Measurements from ENCODE around the gene CORO7.

Gene CORO7

DNA sequence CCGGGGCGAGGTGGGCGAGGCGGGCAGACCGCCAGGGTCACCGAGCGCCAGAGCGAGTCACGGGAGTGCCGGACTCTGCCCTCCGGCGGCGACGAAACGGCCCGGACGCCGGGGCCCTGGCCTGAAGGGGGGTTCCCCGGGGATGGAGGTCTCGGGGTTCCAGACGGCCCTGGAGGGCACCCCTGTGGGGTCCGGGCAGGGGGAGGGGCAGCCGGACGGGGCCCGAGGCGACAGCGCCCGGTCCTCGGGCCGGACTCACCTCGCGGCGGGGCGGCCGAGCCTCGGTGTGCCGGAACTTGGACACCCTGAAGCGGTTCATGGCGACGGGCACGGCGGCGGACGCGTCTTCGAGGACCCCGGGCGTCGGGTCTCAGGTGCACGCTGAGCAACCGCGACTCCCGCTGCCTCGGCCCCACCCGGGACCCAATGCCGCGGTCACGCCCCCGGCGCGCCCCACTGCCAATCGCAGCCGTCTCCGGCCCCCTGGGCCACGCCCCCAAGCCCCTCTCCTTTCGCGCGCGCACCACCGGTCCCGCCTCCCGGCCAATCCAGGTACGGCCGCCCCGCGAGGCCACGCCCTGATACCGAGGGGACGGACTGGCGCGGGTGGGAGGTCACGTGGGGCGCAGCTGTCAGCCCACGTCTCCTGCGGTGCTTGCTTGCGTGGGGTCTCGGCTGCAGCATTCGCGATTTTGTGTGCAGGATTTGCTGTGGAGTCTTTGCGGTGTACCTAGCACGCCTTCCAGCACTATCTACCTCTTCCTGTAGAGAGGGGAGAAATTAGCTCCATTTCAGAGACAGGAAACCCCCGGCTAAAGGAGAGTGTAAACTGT is at the start of gene CORO7:
TSS of gene CORO7 (minus strand) at position 397 of the 833 bp plus-strand sequence. CDS start at position 319, 78 bp downstream.
- DNase-seq = no peak

DNA sequence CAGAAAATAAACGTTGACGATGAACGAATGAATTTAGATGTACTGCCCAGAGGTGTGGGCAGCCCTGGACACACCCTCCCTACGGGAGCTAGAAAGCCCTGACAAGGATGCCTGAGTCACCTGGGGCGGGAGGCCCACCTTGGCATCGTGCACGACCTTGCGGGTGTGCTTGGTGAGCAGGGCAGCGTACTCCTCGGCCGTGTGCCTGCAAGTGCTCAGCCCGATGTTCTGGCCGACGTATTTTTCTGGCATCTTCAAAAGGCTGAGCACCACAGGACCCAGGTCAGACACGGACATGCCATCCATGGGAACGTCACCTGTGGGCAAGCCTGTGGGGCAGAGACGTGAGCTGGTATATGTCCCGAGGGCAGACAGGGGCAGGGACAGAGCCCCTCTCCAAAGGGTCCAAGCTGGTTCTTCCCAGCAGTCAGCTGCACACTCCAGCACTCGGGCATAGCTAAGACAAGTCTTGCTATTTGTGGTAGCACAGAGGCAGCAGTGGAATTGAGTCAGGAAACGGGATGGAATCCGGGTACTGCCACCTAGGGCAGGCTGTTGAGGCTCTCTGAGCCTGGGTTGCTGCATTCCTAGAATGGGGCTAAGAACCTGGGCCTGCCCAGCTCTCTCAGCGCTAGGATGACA is 47.2 kb upstream of the CORO7 start:
- no peak for DNase-seq

DNA sequence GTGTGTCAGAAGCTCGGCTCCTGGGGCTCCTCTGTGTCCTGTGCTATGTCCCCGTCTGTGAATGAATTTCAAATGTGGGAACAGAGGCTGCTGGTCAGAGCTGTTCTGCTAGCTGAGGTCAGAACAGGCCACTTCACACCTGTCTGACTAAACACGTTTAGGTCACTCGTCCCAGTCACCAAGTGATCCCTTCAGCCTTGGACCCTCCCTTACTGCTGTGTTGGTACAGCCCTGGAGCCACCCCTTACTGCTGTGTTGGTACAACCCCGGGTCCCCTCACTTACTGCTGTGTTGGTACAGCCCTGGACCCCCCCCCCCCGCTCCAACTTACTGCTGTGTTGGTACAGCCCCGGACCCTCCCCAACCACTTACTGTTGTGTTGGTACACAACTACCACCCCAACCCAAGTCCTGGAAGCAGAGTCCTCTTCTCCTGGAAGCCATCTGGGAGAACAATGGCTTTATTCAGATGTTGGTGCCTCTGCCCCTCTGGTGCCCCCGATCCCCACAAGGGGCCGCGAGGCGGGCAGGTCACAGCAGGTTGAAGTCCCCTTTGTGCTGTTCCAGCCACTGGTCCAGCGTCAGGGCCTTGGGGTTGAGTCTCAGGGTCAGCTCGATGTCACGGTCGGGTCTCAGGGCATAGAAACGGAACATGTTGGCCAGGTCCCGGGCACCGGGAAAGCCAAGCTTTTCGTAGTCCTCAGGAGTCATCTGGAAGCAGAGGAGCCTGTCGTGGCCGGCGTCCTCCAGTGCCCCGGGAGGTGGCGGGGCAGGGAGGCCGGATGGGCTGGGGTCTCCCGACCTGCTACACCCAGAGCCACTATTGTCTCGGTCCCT is 45.1 kb upstream of the CORO7 start:
- no peak for DNase-seq

DNA sequence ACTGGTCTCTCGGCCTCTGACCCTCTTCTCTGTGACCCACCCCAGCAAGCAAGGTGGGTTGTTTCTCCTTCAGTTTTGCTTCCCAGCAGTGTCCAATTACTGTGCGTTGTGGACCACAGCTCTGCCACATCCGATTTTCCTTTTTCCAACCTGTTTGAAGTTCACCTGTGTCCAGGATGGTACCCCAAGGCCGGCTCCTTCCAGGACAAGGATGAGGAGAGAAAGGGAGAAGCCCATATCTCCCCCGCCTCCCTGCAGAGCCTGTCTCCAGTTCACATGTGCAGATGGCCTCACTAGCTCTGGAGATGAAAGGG is 44.5 kb upstream of the CORO7 start:
- DNase-seq = no peak

DNA sequence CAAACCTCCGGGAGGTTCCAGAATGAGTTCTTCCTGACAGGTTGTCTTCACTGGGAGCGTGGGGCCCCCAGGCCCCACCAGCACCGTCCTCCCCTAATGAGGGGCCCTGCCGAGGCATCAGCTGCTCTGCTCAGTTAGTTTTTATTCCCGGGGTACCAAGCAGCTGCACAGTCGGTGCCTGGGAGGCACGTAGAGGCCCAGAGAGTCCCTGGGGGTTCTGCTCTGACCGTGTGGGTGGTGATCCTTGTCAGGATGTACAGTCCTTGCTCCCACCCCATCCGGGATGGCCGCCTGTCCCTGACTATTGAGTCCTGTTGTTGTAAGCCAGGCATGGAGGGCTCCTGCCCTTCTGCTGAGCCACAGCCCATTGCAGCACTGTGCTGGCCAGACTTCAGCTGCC is 39.6 kb upstream of the CORO7 start:
- no peak for DNase-seq

DNA sequence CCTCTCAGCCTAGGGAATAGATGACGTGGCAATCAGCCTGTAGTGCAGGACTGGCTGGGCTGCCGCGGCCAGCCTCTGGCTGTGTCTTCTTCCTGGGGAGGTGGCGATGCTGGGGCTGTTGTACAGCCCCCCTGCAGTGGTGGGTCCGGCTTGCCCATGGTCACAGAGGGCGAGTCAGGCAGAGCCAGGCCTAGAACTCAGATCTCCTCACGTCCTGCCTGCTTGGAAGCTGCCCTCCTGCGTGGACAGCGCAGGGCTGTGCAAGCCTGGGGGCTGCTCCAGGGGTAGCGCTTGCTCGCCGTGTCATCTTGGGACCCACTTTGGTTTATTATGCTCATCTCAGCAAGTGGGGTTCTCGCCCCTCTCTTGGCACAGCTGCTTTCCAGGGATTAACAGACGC is 38.7 kb upstream of the CORO7 start:
- no peak for DNase-seq

DNA sequence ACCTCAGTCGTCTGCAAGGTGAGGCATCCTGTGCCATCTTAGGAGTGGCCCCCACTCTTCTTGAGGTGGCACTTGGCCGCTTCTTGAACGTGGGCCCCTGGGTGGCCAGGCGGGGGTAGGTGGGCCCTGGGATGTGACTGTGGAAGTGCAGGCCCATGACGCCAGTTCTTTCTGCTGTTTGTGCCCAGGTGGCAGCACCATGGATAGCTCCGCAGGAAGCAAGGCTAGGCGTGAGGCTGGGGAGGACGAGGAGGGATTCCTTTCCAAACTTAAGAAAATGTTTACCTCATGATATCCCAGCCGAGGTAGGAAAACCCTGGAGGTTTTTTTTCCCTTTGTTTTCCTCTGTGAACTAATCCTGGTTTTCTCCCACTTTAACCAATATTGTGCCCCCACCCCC is 38.2 kb upstream of the CORO7 start:
- no peak for DNase-seq

DNA sequence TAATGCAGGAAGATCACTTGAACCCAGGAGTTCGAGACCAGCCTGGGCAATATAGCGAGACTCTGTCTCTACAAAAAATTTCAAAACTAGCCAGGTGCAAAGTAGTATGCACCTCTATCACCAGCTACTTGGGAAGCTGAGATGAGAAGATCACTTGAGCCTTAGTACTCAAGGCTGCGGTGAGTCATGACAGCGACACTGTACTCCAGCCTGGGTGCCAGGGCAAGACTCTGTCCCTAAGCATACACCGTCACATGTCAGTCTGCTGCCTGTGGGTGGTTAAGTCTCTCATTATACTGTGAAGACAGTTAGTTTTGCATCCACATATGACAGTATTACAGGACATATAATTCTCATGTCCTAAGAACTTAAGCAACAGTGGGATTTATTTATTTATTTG is 36.3 kb upstream of the CORO7 start:
- DNase-seq = no peak

DNA sequence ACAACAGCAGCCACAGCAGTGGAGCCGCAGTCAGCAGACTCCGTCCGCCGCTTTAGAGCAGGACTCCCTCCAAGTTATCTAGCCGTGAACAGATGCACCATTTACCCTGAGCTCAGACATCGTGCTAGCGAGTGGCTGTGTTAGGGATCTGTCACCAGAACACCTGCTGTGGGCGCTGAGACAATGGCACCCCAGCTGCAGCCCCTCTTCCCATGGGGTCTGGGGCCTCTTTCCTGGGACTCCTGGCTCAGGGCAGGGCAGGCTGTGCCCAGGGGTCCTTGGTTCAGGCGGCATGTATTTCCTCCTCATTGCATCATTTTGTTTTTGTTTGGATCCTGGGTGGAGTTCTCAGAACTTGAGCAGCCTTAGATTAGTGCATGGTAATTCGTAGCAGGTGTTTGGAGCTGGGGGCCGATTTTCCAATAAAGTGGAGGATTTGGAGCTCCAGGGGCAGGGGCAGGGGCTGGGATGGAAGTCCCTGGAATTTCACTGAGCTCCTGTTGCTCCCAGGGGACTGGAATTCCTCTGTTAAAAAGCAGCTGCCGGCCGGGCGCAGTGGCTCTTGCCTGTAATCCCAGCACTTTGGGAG is 34.6 kb upstream of the CORO7 start:
- no peak for DNase-seq

DNA sequence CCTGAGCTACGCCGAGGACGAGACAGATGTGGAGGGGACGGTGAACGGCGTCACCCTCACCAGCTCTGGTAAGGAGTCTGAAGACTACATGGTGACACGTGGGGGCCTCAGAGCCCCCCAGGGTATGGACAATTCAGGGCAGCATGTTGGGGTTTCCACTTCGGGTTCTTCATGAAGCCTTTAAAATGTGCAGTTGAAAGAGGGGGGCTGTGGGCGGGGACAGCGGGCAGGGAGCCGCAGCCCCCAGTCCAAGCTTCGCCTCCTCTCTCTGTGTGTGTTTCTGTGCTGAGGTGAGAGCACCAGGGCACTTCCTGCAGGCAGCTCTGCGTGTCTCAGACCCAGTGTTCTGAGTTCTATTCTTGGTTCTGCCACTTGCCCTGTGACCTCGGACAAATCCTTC is 34.0 kb upstream of the CORO7 start:
- DNase-seq = no peak

DNA sequence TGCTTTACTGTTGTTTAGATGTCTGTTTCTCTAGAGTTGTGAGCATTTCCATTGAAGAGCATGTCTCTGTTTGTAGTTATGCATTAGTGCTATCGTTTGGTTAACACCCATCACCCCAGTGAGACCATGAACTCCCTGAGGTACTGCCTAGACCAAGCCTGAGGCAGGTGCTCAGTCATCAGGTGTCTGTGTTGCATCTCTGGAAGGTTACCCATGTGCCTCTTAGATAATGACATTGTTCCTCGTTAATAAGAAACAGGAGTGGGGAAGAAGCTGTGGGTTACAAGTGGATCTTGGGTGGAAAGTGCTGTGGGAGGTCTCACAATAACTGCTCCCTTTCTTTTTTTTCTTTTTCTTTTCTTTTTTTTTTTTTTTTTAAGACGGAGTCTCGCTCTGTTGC is 27.6 kb upstream of the CORO7 start:
- DNase-seq = no peak

DNA sequence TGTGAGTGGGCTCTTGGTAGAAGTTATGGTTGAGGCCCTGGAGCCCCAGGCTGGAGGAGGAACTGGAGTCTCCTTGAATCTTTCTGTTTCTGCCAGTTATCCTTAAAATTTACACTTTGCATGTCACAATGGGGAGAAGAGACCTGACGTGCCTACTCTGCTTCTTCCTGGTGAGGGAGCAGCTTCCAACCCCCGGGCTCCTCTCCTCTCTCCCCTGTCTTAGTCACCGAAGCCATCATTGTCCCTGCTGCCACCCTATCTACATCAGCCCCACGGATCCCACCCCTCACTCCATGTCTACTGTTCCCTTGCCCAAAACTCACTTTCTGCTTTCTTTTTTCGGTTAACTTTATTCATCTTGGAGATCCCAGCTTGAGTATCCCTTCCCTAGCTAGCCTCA is 26.9 kb upstream of the CORO7 start:
- no peak for DNase-seq

DNA sequence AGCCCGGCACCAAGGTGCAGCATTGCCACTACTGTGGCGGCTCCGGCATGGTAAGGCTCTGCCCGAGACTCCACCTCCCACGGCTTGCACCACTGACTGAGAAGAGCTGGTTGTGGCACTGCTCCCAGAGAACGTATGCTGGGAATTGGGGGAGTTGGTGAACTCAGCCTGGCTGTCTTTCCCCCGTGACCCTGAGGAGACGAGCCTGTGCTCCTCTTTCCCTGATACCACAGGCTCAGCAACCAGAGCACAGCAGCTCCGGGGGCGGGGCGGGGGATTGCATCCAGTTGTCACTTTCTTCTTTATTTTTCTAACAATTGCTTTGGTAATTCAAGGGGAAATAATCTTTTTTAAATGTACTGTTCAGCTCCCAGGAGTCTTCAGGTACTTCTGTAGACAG is 26.0 kb upstream of the CORO7 start:
- no peak for DNase-seq

DNA sequence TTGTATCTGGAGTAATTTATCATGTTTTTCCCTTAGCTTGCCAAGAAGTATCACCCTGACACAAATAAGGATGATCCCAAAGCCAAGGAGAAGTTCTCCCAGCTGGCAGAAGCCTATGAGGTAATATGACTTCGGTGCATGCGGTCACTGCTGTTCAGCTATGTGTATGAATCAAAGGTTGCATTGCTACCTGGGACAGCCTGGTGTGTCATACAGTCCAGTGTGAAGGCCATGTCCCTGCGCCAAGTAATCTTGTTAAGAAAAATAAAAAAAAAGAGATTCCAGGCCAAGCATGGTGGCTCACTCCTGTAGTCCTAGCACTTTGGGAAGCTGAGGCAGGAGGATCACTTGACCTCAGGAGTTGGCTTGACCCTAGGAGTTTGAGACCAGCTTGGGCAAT is 21.0 kb upstream of the CORO7 start:
- DNase-seq = no peak

DNA sequence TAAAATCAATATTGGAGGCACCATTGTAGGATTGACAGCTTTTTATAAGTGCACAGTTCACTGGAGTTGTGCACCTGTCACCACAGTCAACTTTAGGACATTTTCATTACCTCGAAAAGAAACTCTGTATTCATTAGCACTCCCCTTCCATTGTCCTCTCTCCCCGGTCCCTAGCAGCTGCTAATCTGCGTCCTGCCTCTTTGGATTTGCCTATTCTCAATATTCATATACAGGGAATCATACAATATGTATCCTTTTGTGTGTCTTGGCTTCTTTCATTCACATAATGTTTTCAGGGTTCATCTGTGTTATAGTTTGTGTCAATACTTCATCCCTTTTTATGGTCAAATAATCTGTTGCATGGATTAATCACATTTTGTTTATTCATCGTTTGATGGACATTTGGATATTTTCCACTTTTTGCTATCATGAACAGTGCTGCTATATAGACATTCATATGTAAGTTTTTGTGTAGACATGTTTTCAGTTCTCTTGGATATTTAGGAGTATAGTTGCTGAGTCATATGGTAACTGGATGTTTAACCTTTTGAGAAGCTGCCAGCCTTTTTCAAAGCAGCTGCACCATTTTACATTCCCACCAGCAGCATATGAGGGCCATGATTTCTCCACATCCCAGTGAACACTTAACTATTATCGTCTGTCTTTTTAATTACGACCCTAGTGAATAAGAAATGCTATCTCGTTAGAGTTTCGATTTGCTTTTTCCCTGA is 19.1 kb upstream of the CORO7 start:
- no peak for DNase-seq

DNA sequence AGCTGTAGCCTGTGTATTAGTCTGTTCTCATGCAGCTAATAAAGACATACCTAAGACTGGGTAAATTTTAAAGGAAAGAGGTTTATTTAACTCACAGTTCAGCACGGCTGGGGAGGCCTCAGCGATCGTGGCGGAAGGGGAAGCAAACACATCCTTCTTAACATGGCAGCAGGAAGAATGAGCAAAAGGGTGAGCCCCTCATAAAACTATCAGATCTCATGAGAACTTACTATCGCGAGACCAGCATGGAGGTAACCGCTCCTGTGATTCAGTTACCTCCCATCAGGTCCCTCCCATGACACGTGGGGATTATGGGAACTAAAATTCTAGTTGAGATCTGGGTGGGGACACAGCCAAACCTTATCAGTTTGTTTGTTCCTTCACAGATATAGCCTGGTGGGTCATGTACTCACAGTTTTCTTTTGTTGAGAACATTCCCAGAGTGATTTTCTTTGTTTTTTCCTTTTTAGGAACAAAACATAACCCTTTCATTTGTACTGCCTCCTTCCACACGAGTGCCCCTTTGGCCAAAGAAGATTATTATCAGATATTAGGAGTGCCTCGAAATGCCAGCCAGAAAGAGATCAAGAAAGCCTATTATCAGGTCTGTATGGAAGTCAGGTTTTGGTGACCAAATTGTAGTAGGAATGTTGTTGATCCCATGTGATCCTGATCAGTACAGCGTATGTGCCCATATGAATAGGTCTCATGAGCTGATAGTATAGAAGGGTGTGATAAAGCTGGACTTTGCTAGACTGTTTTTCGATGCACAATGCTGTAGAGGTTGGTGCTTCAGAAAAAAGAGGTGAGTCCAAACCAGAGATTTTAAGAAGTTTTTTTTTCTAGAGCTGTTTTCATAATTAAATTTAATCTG is 17.8 kb upstream of the CORO7 start:
- no peak for DNase-seq

DNA sequence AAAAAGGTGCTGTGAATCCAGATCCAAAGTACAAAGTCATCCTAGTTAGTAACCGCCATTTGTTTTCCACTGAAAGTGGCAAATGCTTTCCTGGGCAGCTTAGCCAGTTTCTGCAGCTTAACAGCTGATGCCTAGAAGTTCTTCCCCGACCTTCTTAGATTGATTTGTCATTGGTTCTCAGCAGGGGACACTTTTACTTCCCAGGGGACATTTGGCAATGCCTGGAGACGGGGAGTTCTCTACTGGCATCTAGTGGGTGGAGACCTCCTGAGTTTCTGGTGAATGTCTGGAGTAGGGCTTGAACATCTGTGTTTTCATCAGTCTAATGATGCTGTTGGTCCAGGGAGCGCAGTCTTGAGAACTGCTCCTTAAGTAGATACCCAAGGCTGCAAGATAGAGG is 16.8 kb upstream of the CORO7 start:
- no peak for DNase-seq

DNA sequence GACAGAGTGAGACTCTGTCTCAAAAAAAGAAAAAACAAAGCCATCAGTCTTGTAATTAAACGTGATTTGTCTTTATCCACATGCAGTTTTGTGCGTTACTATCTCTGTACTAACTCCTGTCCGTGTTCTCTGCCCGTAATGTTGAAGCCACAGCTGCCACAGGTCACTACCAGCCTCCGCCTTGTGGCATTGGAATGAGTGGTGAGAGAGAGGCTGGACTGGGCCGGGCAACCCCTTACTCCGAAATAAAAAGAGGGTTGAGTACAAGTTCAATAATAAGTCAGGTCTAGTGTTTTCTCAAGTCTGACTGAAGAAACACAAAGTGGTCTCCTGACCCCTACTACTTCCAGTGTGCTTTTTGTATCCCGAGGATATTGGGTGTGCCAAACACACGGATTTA is 14.6 kb upstream of the CORO7 start:
- DNase-seq = no peak

DNA sequence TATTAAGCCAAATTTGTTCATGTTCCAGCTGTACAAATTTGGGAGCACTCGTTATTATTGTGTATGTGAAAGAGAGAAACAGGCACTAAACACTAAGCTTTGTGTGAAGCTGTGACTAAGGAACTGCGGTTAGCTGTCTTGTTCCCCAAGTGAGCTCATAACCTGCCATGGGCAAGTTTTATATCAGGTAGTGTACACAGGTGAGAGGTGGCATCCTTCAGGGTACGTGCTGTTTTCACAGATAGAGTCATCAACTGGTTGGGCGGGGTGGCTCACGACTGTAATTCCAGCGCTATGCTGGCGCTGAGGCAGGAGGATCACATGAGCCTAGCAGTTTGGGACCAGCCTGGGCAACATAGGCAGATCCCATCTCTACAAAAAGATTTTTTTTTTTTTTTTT is 12.1 kb upstream of the CORO7 start:
- DNase-seq = no peak

DNA sequence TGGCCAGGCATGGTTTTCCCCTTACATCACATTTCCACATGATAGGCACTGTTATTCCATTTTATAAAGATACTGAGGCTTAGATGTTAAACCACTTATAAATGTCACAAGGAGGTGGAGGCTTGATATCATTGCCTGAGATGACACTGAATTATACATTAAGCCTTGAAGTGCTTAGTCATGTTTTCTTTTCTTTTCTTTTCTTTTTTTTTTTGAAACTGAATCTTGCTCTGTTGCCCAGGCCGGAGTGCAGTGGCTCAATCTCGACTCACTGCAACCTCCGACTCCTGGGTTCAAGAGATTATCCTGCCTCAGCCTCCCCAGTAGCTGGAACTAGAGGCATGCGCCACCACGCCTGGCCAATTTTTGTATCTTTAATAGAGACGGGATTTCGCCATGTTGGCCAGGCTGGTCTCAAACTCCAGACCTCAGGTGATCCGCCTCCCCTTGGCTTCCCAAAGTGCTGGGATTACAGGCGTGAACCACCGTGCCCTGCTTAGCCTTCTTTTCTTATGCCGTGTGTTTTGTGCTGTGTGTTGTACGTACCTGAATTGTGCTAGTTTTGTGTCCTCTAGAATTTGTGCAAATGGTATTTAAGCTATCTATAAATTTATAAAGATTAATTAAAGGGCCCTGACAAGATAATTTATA is 10.5 kb upstream of the CORO7 start:
- DNase-seq = no peak

DNA sequence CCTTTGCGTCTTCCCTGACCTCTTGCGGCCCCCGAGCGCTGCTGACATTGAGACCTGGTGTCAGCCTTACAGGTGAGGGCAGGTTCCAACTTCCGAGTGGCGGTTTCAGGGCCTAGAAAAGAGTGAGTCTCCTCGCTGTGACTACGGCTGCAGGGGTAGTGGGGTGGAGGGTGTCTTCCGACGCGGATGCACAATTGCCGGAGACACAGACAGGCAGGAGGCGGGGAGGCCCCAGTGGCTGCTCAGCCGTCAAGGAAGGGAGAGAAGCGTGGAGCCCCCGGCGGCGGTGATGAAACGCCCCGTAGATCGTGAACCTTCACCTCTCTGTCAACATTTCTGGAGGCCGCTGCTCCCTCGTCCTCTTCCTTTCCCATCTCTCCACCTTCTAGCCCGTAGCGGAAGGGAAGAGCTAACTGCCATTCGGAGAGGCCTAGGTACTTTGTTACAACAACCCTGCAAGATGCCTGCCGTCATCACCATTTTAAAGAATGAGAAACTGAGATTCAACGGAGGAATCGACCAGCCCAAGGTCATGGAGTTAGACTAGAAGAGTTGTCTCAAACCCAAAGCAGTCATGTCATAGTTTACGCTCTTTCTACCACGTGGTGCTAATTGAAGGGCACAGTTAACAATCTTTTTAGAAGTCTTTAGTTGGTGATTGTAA is 9.8 kb upstream of the CORO7 start:
- DNase-seq = no peak
